DMS114 treated with DMSO at 0.1 percent for 48 hours (cell line): ENCODE measurements around the gene CAMK1G.

ENCODE experiments used
- DNase-seq: peaks from one replicate; lab custom pipeline; 2025; ENCODE audit not compliant: unreplicated experiment; lab: John Stamatoyannopoulos, UW

The CAMK1G gene

GRCh38 chr1:209564849-209565248, 18.7 kb upstream of the CAMK1G start:
- DNase-seq: no peak

GRCh38 chr1:209565759-209566678, 17.5 kb upstream of the CAMK1G start:
- peak; percentile 69 for DNase-seq

GRCh38 chr1:209567698-209568175, 15.8 kb upstream of the CAMK1G start:
- no peak for DNase-seq

- DNase-seq: peak; percentile 40
Observed at GRCh38 chr1:209569455-209570207, 13.9 kb upstream of the CAMK1G start.

- no peak for DNase-seq
Observed at GRCh38 chr1:209570743-209571142, 12.8 kb upstream of the CAMK1G start.

- DNase-seq: peak; percentile 34
Observed at GRCh38 chr1:209576392-209577197, 6.9 kb upstream of the CAMK1G start.

GRCh38 chr1:209577346-209577745, 6.2 kb upstream of the CAMK1G start:
- no peak for DNase-seq

- no peak for DNase-seq
Observed at GRCh38 chr1:209580577-209580976, 2.9 kb upstream of the CAMK1G start.

GRCh38 chr1:209584231-209584672, 738 bp downstream of the CAMK1G start:
- DNase-seq: no peak

- DNase-seq: no peak
Observed at GRCh38 chr1:209585197-209585596, 1.7 kb downstream of the CAMK1G start.

GRCh38 chr1:209585672-209586071, 2.2 kb downstream of the CAMK1G start:
- DNase-seq: no peak

- DNase-seq: no peak
Observed at GRCh38 chr1:209586221-209586740, 2.8 kb downstream of the CAMK1G start.

GRCh38 chr1:209587789-209588188, 4.3 kb downstream of the CAMK1G start:
- DNase-seq: no peak

- DNase-seq: no peak
Observed at GRCh38 chr1:209589440-209589839, 5.9 kb downstream of the CAMK1G start.

- DNase-seq: no peak
Observed at GRCh38 chr1:209589863-209590262, 6.3 kb downstream of the CAMK1G start.

- DNase-seq: peak; percentile 8
Observed at GRCh38 chr1:209590405-209590804, 6.9 kb downstream of the CAMK1G start.

GRCh38 chr1:209593747-209594146, 10.2 kb downstream of the CAMK1G start:
- no peak for DNase-seq

- DNase-seq: no peak
Observed at GRCh38 chr1:209594440-209594839, 10.9 kb downstream of the CAMK1G start.

- DNase-seq: no peak
Observed at GRCh38 chr1:209595028-209595427, 11.5 kb downstream of the CAMK1G start.

GRCh38 chr1:209595599-209596285, 12.2 kb downstream of the CAMK1G start:
- DNase-seq: no peak
